Thyroid gland (tissue), 4 donors: ENCODE data around the gene LILRA6.

Source experiments
- POLR2A ChIP-seq, 2 donors: fragments of 450-650 bp; IDR thresholded peaks; one replicate each; pipeline ENCODE4 v1.6.1; 2017; ENCODE audit warnings: antibody characterized with exemption in 2 of 2, mild to moderate bottlenecking in 2 of 2, moderate library complexity in 1 of 2
- TF ChIP-seq, protein P1 (sequence below), 6 experiments: fragments of 200-600 bp in 3 of 6; fragments of 450-650 bp in 3 of 6; sonication (generic) in 3 of 6; IDR thresholded peaks; one replicate each; pipeline ENCODE4 v1.5.1; 2016 to 2019; ENCODE audit warnings: antibody characterized with exemption in 6 of 6, mild to moderate bottlenecking in 2 of 6, inconsistent platforms in 1 of 6, moderate library complexity in 1 of 6

DNA sequence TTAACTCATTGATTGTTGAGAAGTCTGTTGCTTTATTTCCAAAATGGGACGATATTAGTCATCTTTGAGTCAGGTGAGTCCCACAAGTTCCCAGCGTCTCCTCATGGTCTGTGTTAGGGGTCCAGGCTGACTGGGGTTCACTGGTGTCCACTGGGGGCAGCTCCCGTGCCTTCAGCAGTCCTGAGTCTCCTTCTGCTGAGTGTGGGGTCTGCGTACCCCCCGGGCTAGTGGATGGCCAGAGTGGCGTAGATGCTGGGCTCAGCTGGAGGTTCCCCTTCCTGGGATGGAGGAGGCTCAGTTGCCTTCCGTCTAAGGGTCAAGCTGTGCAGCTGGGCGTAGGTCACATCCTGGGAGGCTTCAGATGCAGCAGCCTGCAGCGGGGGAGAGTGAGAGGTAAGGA lies 25.7 kb downstream of the LILRA6 start:
- TF ChIP-seq, protein P1, sequence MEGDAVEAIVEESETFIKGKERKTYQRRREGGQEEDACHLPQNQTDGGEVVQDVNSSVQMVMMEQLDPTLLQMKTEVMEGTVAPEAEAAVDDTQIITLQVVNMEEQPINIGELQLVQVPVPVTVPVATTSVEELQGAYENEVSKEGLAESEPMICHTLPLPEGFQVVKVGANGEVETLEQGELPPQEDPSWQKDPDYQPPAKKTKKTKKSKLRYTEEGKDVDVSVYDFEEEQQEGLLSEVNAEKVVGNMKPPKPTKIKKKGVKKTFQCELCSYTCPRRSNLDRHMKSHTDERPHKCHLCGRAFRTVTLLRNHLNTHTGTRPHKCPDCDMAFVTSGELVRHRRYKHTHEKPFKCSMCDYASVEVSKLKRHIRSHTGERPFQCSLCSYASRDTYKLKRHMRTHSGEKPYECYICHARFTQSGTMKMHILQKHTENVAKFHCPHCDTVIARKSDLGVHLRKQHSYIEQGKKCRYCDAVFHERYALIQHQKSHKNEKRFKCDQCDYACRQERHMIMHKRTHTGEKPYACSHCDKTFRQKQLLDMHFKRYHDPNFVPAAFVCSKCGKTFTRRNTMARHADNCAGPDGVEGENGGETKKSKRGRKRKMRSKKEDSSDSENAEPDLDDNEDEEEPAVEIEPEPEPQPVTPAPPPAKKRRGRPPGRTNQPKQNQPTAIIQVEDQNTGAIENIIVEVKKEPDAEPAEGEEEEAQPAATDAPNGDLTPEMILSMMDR (IDR thresholded peaks at IDR 0.05): no peak
- TF ChIP-seq POLR2A (IDR thresholded peaks at IDR 0.05): no peak
